Endometrial microvascular endothelial cells (primary cell): ENCODE measurements around the gene CUTC. TPM values are rescaled to one million over a fixed set of nuclear protein-coding genes. Genes with fewer than 3 reads are reported as not detected.
"Not testable (repeated sequence)": the region's sequence is repeated elsewhere in the genome, so short reads cannot be mapped to it uniquely, and the experiment has no call there.

Source experiments
- in situ Hi-C: cut with HindIII; loops from 2 replicates; pipeline ENCODE4 v1.10.0; 2017; ENCODE audit warnings: low sequenced_read_pairs, low pct_unique_long_range_greater_than_20kb; ENCODE audit errors: inconsistent ontology term
- total RNA-seq: library from RNA; depleted of rRNA; stranded (reverse); fragments of >200 nt; gene quantifications from one replicate; pipeline ENCODE4 v1.2.3, GENCODE V29; 2015; ENCODE audit errors: inconsistent ontology term

CUTC gene
- total RNA-seq, 1 donor from 2014 or later, result 33.2 TPM

GRCh38 chr10:99740933-99741559, 9.0 kb downstream of the CUTC start:
- in situ Hi-C loops, result no loop called here

GRCh38 chr10:99742254-99742653, 10.2 kb downstream of the CUTC start:
- in situ Hi-C loops, result no loop called here

GRCh38 chr10:99742701-99743100, 10.7 kb downstream of the CUTC start:
- in situ Hi-C loops, result no loop called here

GRCh38 chr10:99743841-99744240, 11.8 kb downstream of the CUTC start:
- in situ Hi-C loops, result no loop called here

- in situ Hi-C loops, result not testable (repeated sequence)
Measured at GRCh38 chr10:99746166-99746565, 14.1 kb downstream of the CUTC start.

GRCh38 chr10:99748823-99749451, 16.9 kb downstream of the CUTC start:
- in situ Hi-C loops, result no loop called here

- in situ Hi-C loops, result no loop called here
Measured at GRCh38 chr10:99750641-99751040, 18.6 kb downstream of the CUTC start.

- in situ Hi-C loops, result no loop called here
Measured at GRCh38 chr10:99754670-99755069, 22.6 kb downstream of the CUTC start.

- in situ Hi-C loops, result no loop called here
Measured at GRCh38 chr10:99756159-99756558, 24.1 kb downstream of the CUTC start.

GRCh38 chr10:99758211-99758891, 26.3 kb downstream of the CUTC start:
- in situ Hi-C loops, result no loop called here

- in situ Hi-C loops, result no loop called here
Measured at GRCh38 chr10:99760321-99760720, 28.3 kb downstream of the CUTC start.

GRCh38 chr10:99761365-99761764, 29.3 kb downstream of the CUTC start:
- in situ Hi-C loops, result no loop called here

GRCh38 chr10:99765672-99766301, 33.8 kb downstream of the CUTC start:
- in situ Hi-C loops, result no loop called here

GRCh38 chr10:99766302-99766681, 34.3 kb downstream of the CUTC start:
- in situ Hi-C loops, result no loop called here

GRCh38 chr10:99767901-99768300, 35.9 kb downstream of the CUTC start:
- in situ Hi-C loops, result no loop called here

GRCh38 chr10:99768556-99768955, 36.5 kb downstream of the CUTC start:
- in situ Hi-C loops, result no loop called here

GRCh38 chr10:99769706-99770105, 37.7 kb downstream of the CUTC start:
- in situ Hi-C loops, result no loop called here

GRCh38 chr10:99770408-99771045, 38.5 kb downstream of the CUTC start:
- in situ Hi-C loops, result no loop called here

- in situ Hi-C loops, result no loop called here
Measured at GRCh38 chr10:99775850-99776249, 43.8 kb downstream of the CUTC start.
